AG09319 (cell line): ENCODE measurements around the gene STAT1.

ENCODE experiments used
- DNase-seq: peaks from one replicate; pipeline ENCODE4 v3.0.0-alpha.2; 2010; ENCODE audit warnings: low read depth; ENCODE audit errors: extremely low read depth
- TF ChIP-seq, protein P1 (sequence below): IDR thresholded peaks from 2 replicates; pipeline ENCODE4 v1.5.1; 2011; ENCODE audit warnings: low read depth, mild to moderate bottlenecking, inconsistent platforms, low read length, moderate library complexity

STAT1 gene

DNA sequence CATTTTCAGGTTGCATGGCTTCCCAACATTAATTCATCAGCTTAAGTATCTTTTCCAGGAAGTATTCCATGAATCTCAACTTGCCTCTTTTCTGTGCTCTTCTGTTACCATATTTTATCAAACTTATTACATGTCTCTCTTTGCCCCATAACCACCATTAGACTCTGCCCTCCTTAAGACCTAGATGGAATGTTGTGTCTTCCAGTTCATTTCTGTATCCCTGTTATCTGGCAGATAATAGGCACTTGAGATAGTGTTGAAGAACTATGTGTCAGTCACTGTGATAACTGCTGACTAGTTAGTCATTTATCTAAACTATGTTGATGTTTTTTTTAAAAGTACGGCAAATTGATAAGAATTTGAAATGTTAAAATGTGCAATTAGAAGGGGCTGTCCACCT, 91.6 kb downstream of the STAT1 start:
- TF ChIP-seq, protein P1, sequence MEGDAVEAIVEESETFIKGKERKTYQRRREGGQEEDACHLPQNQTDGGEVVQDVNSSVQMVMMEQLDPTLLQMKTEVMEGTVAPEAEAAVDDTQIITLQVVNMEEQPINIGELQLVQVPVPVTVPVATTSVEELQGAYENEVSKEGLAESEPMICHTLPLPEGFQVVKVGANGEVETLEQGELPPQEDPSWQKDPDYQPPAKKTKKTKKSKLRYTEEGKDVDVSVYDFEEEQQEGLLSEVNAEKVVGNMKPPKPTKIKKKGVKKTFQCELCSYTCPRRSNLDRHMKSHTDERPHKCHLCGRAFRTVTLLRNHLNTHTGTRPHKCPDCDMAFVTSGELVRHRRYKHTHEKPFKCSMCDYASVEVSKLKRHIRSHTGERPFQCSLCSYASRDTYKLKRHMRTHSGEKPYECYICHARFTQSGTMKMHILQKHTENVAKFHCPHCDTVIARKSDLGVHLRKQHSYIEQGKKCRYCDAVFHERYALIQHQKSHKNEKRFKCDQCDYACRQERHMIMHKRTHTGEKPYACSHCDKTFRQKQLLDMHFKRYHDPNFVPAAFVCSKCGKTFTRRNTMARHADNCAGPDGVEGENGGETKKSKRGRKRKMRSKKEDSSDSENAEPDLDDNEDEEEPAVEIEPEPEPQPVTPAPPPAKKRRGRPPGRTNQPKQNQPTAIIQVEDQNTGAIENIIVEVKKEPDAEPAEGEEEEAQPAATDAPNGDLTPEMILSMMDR: no peak
- DNase-seq: no peak

DNA sequence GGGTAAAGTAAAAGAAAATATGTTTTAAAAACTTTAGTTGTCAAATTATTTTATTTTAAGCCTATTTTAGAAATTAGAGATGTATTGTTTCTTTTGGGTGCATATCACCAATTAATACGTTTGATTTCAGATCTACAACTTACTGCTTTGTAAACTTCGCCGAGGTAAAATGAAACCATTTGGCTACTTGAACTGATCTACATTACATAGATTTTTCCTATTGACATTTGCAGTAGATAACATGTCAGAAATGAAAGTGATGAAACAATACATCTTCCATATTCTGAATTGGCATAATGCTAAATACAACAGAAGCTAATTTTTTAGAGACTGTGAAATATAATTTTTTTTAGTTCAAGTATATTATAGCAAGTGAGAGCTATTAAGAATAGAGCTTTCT, 93.9 kb downstream of the STAT1 start:
- DNase-seq: no peak
- TF ChIP-seq, protein P1: no peak
